ENCODE measurements around the gene ITFG1.

Gene ITFG1

DNA sequence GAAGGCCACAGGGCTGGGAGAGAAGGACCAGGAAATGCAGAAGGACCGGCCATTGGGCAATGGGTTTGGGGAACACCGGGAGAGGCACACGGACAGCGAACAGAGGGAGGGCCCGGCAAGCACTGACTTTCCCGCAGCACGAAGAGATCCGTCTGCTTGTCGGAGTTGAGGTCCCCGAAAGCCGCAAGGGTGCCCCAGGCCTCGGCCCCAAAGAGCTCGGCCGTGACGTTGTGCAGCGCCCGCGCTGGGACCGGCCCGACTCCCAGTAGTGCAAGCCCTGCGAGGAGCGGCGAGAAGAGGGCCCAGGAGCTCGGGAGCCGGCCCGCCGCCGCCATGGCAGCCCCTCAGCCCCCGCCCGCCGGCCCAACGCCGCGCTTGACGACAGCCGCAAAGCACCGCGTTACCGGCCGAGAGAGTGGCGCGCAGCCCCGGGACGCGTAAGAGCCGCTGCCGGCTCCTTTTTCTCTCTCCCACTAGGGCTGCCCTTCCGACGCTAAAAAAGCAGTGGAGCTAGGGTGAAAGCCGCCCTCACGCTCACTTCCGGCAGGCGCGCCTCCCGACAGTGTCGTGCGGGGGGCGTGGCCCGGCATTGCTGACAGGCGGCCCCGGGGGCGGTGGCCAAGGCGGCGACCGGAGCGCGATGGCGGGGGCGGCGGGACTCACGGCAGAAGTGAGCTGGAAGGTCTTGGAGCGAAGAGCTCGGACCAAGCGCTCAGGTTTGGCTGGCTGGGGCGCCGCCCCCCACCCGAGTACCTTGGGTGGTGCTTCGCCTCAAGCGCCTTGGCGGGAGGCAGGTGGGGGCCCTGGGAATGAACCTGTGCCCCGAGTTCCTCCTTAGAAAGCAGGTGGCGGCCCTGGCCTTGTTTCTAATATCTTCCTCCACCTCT is at the start of gene ITFG1, which contains the start of gene PHKB:
Gene ITFG1, minus strand, starts transcription at position 353 of the 887 bp plus-strand sequence. Its CDS starts 18 bp downstream, at position 335.
Gene PHKB, plus strand, starts transcription at position 621 of the 887 bp plus-strand sequence. Its CDS starts 20 bp downstream, at position 641.
- DNase-seq (ENCODE audit: low read depth in 1 of 2, low spot score in 1 of 2): peak; percentile 91 to 93

DNA sequence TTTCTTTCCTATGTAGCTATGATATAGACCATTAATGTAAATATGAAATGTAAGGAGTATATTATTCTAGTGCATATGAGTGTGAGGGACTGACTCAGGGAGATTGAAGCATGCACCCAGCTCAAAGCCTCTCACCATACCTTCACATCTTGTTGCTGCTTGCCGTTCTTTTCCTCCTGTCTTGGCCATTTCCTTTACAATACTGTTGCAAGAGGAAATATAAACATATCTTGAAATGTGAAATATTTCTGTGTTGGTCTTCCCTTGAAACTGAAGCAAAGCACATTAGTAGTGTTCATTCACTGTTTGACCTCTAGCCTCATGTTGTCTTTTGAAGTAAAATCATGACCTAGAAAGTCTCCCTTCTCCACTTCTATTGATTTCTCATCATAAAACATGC is 46.8 kb upstream of the ITFG1 start:
- no peak for DNase-seq (ENCODE audit: low read depth in 1 of 2, low spot score in 1 of 2)

- no peak for DNase-seq (ENCODE audit: low read depth in 1 of 2, low spot score in 1 of 2)
These were observed 45.9 kb upstream of the ITFG1 start for GRCh38 chr16:47506800-47507199.

- no peak for DNase-seq (ENCODE audit: low read depth in 1 of 2, low spot score in 1 of 2)
These were observed 43.7 kb upstream of the ITFG1 start for GRCh38 chr16:47504599-47504998.

- no peak for DNase-seq (ENCODE audit: low read depth in 1 of 2, low spot score in 1 of 2)
These were observed 43.1 kb upstream of the ITFG1 start for GRCh38 chr16:47503936-47504335.

DNA sequence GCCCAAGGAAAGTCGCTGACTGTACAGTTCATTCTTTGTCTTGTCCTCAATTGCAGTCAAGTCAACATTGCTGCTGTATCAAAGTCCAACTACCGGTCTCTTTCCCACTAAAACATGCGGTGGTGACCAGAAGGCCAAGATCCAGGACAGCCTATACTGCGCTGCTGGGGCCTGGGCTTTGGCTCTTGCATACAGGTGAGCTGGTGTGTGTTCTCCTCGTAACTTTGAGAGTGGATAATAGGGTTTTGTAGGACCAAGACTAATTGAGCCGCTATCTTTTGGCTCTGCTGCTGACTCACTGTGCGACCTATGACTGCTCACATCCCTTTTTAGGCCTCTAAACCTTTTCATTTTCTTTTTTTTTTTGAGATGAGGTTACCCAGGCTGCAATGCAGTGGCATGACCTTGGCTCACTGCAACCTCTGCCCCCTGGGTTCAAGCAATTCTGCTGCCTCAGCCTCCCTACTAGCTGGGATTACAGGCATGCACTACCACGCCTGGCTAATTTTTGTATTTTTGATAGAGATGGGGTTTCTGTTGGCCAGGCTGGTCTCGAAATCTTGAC is 38.9 kb upstream of the ITFG1 start:
- DNase-seq (ENCODE audit: low read depth in 1 of 2, low spot score in 1 of 2): no peak

- no peak for DNase-seq (ENCODE audit: low read depth in 1 of 2, low spot score in 1 of 2)
These were observed 38.3 kb upstream of the ITFG1 start for GRCh38 chr16:47499080-47499699.

DNA sequence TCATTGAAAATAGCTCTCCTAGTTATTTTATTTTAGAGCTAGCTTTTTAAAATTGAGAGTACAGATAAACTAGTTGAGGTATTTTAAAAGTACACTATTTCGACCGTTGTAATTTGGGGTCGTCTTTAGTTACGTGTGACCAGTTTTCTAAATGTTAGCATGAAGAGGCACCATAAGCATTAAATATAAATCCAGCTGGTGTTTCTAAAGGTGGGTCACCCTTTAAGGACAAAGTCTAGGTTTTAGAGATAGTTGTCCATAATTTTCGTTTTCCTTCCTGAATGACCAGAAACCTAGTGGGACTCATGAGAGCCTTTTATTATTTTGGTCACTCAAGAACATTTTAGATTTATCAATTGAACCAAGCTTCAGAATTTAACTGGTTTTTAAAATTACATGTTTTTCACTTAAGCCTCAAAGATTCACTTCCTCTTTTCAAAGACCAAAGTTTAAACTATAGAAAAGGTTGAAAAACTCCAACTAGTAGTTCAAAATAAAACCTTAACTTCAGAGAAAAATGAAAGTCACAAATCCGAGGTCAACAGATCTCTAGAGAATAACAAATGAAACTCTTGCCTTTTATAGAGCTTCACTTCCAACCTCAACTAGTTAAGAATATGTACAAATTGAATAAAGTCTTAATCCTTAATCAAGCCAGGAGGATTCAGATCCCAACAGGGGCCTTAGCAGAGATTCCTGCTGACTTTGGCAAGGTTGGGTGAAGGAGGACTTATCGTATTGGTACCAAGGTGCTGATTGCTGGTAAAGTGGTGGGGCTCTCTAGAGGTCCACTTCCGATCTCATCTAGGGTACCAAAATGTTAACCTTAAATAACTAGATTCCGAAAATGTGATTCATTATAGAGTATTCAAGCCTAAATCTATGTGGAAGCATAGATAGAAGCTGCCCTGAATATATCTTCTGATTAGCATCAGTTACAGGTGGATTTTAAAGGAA is 32.8 kb upstream of the ITFG1 start:
- DNase-seq (ENCODE audit: low read depth in 1 of 2, low spot score in 1 of 2): no peak

- no peak for DNase-seq (ENCODE audit: low read depth in 1 of 2, low spot score in 1 of 2)
These were observed 31.8 kb upstream of the ITFG1 start for GRCh38 chr16:47492428-47493377.

- DNase-seq (ENCODE audit: low read depth in 1 of 2, low spot score in 1 of 2): no peak
These were observed 31.2 kb upstream of the ITFG1 start for GRCh38 chr16:47492036-47492427.

GRCh38 chr16:47490471-47490870 is 29.6 kb upstream of the ITFG1 start:
- no peak for DNase-seq (ENCODE audit: low read depth in 1 of 2, low spot score in 1 of 2)

DNA sequence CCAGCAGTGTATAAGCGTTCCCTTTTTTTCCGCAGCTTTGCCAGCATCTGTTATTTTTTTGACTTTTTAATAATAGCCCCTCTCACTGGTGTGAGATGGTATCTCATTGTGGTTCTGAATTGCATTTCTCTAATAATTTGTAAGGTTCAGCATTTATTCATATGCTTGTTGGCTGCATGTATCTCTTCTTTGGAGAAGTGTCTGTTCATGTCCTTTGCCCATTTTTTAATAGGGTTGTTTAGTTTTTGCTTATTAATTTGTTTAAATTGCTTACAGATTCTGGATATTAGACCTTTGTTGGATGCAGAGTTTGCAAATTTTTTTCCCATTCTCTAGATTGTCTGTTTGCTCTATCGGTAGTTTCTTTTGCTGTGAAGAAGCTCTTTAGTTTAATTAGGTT is 27.2 kb upstream of the ITFG1 start:
- no peak for DNase-seq (ENCODE audit: low read depth in 1 of 2, low spot score in 1 of 2)

DNA sequence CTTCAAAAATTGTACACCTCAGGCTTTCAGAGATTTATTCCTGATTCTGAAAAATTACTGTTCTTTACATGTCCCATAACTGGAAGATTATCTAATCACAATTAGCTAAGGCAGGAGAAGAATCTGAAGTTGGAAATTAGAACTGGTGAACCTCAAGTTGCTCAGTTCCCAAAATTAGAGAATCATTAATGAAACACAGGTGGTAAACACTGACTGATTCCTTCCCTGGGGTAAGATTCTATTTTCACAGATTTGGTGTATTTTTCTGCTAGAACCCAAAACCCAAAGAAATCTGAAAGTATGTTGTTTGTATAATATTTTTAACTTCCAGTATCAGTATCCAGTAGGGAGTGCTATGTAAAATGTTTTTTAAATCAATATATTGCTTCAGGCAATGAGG is 26.0 kb upstream of the ITFG1 start:
- no peak for DNase-seq (ENCODE audit: low read depth in 1 of 2, low spot score in 1 of 2)

GRCh38 chr16:47483616-47484015 is 22.8 kb upstream of the ITFG1 start:
- no peak for DNase-seq (ENCODE audit: low read depth in 1 of 2, low spot score in 1 of 2)

DNA sequence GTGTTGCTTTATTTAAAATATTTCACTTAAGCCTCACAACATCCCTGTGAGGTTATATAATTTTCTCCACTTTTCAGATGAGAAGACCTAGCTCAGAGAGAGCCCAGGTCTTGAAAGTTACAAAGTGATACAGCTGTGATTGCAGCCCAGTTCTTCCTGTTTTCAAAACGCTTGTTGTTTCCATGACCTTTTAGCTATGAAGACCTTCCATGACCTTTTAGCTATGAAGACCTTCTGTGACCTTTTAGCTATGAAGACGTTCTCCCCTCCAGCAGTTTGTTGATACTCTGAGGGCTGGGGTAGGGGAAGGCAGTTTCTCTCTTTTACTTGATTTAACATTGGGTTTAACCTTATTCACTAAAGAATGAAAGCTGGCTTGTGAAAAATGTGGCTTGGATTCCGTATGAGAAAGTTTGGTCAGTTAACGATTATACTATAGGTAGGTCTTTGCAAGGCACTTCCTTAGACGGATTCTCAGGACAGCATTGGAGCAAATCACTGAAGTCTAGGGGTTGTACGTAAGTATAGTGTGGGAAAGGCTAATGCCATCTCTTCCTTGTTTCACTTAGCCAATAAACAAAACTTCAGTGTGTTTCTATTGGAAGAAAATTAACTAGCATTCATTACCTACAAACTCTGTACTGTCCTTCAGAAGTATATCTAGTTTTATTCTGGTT is 21.0 kb upstream of the ITFG1 start:
- no peak for DNase-seq (ENCODE audit: low read depth in 1 of 2, low spot score in 1 of 2)

- no peak for DNase-seq (ENCODE audit: low read depth in 1 of 2, low spot score in 1 of 2)
These were observed 19.5 kb upstream of the ITFG1 start for GRCh38 chr16:47480410-47480809.

DNA sequence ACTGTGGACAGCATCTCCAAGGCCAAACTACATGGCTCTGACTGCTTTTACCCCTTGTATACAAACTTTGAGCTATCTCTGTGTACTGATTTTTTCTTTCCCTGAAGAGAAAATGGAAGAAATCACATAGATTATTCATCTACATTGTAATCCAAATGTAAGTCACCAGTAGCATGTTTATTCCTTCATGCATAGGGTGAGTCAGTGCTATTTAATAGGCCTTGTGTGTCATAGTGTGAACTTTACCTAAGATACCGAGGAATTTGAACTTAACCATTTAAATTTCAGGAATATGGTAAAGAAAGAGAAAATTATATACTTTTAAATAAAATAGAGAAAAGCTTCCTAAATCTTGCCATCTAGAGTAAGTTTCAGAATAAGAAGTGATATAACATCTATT is 16.8 kb upstream of the ITFG1 start:
- no peak for DNase-seq (ENCODE audit: low read depth in 1 of 2, low spot score in 1 of 2)

DNA sequence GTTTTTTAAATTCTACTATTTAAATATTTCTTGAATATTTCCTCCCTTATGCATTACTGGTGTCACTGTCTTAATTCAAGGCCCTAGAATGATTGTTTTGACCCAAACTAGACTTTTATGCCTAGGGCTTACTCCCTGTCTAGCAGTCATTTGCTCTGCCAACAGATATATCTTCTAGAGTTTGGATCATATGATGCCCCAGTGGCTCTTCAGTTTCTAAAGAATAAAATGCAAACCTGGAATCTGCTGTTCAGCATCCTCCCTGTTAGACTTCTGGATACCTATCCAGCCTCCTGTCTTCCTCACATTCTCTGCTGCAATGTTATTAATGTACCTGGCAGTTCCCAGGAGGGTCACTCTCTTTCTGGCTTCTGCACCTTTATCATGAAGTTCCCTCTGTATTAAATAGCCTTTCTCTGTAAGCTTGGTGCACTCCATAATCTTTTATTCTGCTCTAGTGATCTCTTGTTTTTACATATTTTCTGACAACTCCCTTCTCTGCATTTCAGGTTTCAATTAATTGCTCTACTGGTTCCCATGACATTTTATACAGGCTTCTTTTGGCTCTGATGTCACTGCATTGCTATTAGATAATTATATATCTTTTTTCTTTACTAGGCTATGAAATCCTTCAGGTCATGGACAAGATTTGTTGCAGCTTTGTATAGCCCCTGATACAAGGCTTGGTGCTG is 15.9 kb upstream of the ITFG1 start:
- no peak for DNase-seq (ENCODE audit: low read depth in 1 of 2, low spot score in 1 of 2)

- no peak for DNase-seq (ENCODE audit: low read depth in 1 of 2, low spot score in 1 of 2)
These were observed 14.9 kb upstream of the ITFG1 start for GRCh38 chr16:47475786-47476185.

Measured in activated T-helper 1 cell treated with anti-CD3 and anti-CD28 coated beads, Interleukin-2, amount 50 U/mL, for 16 hours (primary cell).